K562 (cell line): Measurements from ENCODE around the gene GTF3C6. TPM values are rescaled to one million over a fixed set of nuclear protein-coding genes. Genes with fewer than 3 reads are reported as not detected.

Experiments used
- LEF1 ChIP-seq: fragments of 450-650 bp; IDR thresholded peaks from 2 replicates; pipeline ENCODE4 v1.6.1; 2016; ENCODE audit warnings: mild to moderate bottlenecking
- NBN ChIP-seq: fragments of 450-650 bp; IDR thresholded peaks from 2 replicates; pipeline ENCODE4 v1.6.1; 2016; ENCODE audit warnings: low read depth, mild to moderate bottlenecking
- NONO ChIP-seq, 2 experiments: fragments of 200-400 bp in 1 of 2; fragments of 450-650 bp in 1 of 2; formaldehyde crosslinking in 1 of 2; IDR thresholded peaks; 2 replicates each; pipeline ENCODE4 v1.6.1; 2017; ENCODE audit warnings: low read depth in 2 of 2, mild to moderate bottlenecking in 2 of 2, moderate library complexity in 2 of 2, low read length in 1 of 2
- polyA plus RNA-seq, 8 experiments: library from polyadenylated mRNA; depleted of rRNA in 4 of 8; stranded (reverse) in 5 of 8; unstranded in 3 of 8; fragments of >200 nt; fragmentation: Nextera tagmentation in 2 of 8; fragmentation: Illumina TruSeq in 1 of 8; extraction: Ambion mirVana in 2 of 8; extraction: Trizol in 1 of 8; gene quantifications; 2 replicates each; pipeline versions ENCODE4 v1.2.1 to v1.2.3, GENCODE V29; 2011 to 2014; ENCODE audit warnings: inconsistent platforms in 1 of 8, missing spikeins in 1 of 8
- total RNA-seq, 7 experiments: library from RNA; depleted of rRNA in 6 of 7; stranded (reverse); fragments of >200 nt in 6 of 7; fragmentation: Illumina TruSeq in 2 of 7; extraction: Trizol in 2 of 7; gene quantifications; 2 replicates each; pipeline versions ENCODE4 v1.2.1 to v1.2.3, GENCODE V29; 2011 to 2021; ENCODE audit warnings: low replicate concordance in 1 of 7
- TF ChIP-seq, protein P1 (sequence below): fragments of 250-450 bp; sonication (Bioruptor Pico); IDR thresholded peaks from 2 replicates; pipeline ENCODE4 v1.8.0; 2022; ENCODE audit warnings: moderate library complexity, mild to moderate bottlenecking, inconsistent platforms
- TF ChIP-seq, protein P2 (sequence below): fragments of 450-650 bp; IDR thresholded peaks from 2 replicates; pipeline ENCODE4 v1.6.1; 2016; ENCODE audit warnings: mild to moderate bottlenecking, moderate library complexity
- TF ChIP-seq, protein P3 (sequence below): sonication (generic); formaldehyde crosslinking; IDR thresholded peaks from 2 replicates; pipeline ENCODE4 v1.8.1; 2023; ENCODE audit warnings: mild to moderate bottlenecking, missing genetic modification reagents
- TF ChIP-seq, protein P4 (sequence below): fragments of 200-800 bp; sonication (Bioruptor generic); IDR thresholded peaks from 2 replicates; pipeline ENCODE4 v1.6.1; 2017; ENCODE audit warnings: missing genetic modification characterization, missing compliant biosample characterization
- TF ChIP-seq, protein P5 (sequence below), 2 experiments: fragments of 250-450 bp in 1 of 2; fragments of 450-650 bp in 1 of 2; sonication (Bioruptor Pico) in 1 of 2; IDR thresholded peaks; 2 replicates each; pipeline versions ENCODE4 v1.6.1 to v1.8.0; 2016 to 2021; ENCODE audit warnings: mild to moderate bottlenecking in 2 of 2, moderate library complexity in 2 of 2, missing compliant biosample characterization in 1 of 2, missing genetic modification characterization in 1 of 2

Gene GTF3C6
- total and polyA plus RNA-seq, 9 of the 15 experiments (the other 6 are each of a cell fraction or from before 2014, with no cell fraction given), result 37.6 to 140 (median 111) TPM

DNA sequence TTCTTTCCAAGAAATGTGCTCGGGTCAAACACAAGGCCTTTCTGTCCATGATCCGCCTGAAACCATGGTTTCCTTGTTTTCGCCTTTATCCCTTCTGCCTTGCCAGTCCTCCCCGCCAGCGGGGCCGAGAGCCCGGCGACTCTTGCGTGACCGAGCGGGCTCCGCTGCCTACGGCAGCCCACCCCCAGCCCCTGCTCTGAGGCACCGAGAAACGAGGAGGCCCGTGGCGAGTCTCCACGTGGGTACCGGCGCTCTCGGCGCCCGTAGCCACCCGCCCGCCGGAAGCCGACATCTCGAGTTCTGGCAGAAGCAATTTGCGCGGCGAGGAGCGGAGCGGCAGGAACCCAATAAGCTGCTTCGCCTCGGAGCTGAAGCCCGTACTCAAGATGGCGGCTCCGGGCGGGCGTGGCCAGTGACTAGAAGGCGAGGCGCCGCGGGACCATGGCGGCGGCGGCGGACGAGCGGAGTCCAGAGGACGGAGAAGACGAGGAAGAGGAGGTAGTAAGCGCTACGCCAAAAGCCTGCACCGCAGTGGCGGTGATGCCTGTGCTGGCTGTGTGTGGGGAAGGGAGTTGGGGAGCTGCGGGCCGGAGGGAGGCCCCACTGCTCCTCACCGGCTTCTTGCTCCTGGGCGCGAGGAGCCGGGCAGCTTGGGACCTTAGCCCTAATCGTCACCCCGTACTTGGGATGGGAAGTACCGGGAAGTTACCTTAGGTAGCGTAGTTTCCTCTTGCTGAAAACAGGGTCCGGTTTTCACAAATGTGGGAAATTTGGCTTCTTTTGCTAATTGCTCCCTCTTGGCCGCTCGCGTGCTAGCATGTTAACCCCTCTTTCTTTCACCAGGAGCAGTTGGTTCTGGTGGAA, at the start of gene GTF3C6 (continued):
- 0 out of 2 replicates have a peak, but pooled peaks have one; percentile 18 for TF ChIP-seq LEF1
- TF ChIP-seq, protein P1, sequence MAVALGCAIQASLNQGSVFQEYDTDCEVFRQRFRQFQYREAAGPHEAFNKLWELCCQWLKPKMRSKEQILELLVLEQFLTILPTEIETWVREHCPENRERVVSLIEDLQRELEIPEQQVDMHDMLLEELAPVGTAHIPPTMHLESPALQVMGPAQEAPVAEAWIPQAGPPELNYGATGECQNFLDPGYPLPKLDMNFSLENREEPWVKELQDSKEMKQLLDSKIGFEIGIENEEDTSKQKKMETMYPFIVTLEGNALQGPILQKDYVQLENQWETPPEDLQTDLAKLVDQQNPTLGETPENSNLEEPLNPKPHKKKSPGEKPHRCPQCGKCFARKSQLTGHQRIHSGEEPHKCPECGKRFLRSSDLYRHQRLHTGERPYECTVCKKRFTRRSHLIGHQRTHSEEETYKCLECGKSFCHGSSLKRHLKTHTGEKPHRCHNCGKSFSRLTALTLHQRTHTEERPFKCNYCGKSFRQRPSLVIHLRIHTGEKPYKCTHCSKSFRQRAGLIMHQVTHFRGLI (CRISPR knock-in tag), result 0 out of 2 replicates have a peak, but pooled peaks have one; percentile 16
- TF ChIP-seq, protein P2, sequence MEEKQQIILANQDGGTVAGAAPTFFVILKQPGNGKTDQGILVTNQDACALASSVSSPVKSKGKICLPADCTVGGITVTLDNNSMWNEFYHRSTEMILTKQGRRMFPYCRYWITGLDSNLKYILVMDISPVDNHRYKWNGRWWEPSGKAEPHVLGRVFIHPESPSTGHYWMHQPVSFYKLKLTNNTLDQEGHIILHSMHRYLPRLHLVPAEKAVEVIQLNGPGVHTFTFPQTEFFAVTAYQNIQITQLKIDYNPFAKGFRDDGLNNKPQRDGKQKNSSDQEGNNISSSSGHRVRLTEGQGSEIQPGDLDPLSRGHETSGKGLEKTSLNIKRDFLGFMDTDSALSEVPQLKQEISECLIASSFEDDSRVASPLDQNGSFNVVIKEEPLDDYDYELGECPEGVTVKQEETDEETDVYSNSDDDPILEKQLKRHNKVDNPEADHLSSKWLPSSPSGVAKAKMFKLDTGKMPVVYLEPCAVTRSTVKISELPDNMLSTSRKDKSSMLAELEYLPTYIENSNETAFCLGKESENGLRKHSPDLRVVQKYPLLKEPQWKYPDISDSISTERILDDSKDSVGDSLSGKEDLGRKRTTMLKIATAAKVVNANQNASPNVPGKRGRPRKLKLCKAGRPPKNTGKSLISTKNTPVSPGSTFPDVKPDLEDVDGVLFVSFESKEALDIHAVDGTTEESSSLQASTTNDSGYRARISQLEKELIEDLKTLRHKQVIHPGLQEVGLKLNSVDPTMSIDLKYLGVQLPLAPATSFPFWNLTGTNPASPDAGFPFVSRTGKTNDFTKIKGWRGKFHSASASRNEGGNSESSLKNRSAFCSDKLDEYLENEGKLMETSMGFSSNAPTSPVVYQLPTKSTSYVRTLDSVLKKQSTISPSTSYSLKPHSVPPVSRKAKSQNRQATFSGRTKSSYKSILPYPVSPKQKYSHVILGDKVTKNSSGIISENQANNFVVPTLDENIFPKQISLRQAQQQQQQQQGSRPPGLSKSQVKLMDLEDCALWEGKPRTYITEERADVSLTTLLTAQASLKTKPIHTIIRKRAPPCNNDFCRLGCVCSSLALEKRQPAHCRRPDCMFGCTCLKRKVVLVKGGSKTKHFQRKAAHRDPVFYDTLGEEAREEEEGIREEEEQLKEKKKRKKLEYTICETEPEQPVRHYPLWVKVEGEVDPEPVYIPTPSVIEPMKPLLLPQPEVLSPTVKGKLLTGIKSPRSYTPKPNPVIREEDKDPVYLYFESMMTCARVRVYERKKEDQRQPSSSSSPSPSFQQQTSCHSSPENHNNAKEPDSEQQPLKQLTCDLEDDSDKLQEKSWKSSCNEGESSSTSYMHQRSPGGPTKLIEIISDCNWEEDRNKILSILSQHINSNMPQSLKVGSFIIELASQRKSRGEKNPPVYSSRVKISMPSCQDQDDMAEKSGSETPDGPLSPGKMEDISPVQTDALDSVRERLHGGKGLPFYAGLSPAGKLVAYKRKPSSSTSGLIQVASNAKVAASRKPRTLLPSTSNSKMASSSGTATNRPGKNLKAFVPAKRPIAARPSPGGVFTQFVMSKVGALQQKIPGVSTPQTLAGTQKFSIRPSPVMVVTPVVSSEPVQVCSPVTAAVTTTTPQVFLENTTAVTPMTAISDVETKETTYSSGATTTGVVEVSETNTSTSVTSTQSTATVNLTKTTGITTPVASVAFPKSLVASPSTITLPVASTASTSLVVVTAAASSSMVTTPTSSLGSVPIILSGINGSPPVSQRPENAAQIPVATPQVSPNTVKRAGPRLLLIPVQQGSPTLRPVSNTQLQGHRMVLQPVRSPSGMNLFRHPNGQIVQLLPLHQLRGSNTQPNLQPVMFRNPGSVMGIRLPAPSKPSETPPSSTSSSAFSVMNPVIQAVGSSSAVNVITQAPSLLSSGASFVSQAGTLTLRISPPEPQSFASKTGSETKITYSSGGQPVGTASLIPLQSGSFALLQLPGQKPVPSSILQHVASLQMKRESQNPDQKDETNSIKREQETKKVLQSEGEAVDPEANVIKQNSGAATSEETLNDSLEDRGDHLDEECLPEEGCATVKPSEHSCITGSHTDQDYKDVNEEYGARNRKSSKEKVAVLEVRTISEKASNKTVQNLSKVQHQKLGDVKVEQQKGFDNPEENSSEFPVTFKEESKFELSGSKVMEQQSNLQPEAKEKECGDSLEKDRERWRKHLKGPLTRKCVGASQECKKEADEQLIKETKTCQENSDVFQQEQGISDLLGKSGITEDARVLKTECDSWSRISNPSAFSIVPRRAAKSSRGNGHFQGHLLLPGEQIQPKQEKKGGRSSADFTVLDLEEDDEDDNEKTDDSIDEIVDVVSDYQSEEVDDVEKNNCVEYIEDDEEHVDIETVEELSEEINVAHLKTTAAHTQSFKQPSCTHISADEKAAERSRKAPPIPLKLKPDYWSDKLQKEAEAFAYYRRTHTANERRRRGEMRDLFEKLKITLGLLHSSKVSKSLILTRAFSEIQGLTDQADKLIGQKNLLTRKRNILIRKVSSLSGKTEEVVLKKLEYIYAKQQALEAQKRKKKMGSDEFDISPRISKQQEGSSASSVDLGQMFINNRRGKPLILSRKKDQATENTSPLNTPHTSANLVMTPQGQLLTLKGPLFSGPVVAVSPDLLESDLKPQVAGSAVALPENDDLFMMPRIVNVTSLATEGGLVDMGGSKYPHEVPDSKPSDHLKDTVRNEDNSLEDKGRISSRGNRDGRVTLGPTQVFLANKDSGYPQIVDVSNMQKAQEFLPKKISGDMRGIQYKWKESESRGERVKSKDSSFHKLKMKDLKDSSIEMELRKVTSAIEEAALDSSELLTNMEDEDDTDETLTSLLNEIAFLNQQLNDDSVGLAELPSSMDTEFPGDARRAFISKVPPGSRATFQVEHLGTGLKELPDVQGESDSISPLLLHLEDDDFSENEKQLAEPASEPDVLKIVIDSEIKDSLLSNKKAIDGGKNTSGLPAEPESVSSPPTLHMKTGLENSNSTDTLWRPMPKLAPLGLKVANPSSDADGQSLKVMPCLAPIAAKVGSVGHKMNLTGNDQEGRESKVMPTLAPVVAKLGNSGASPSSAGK, result peak; percentile 95
- TF ChIP-seq NONO (IDR thresholded peaks at IDR 0.05; ENCODE audit: low read depth in 2 of 2, low read length in 1 of 2), result peak in 1 of 2 experiments; percentile 68; a peak in 2 of 4 replicates
- TF ChIP-seq NBN, result peak; percentile 72; the same call in 1 of the 2 replicates
- TF ChIP-seq, protein P3, sequence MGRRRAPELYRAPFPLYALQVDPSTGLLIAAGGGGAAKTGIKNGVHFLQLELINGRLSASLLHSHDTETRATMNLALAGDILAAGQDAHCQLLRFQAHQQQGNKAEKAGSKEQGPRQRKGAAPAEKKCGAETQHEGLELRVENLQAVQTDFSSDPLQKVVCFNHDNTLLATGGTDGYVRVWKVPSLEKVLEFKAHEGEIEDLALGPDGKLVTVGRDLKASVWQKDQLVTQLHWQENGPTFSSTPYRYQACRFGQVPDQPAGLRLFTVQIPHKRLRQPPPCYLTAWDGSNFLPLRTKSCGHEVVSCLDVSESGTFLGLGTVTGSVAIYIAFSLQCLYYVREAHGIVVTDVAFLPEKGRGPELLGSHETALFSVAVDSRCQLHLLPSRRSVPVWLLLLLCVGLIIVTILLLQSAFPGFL (CRISPR knock-in tag), result 0 out of 2 replicates have a peak, but pooled peaks have one; percentile 60
- TF ChIP-seq, protein P4, sequence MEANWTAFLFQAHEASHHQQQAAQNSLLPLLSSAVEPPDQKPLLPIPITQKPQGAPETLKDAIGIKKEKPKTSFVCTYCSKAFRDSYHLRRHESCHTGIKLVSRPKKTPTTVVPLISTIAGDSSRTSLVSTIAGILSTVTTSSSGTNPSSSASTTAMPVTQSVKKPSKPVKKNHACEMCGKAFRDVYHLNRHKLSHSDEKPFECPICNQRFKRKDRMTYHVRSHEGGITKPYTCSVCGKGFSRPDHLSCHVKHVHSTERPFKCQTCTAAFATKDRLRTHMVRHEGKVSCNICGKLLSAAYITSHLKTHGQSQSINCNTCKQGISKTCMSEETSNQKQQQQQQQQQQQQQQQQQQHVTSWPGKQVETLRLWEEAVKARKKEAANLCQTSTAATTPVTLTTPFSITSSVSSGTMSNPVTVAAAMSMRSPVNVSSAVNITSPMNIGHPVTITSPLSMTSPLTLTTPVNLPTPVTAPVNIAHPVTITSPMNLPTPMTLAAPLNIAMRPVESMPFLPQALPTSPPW (CRISPR knock-in tag), result peak; percentile 66
- TF ChIP-seq, protein P5, sequence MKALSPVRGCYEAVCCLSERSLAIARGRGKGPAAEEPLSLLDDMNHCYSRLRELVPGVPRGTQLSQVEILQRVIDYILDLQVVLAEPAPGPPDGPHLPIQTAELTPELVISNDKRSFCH (CRISPR knock-in tag; IDR thresholded peaks at IDR 0.05), result no peak
- TF ChIP-seq, protein P5 (tag; IDR thresholded peaks at IDR 0.05), result peak; percentile 69
